ENCODE results near the gene OR52E4. TPM values are rescaled to one million over a fixed set of nuclear protein-coding genes. Genes with fewer than 3 reads are reported as not detected.

Gene OR52E4
- total RNA-seq, 1 experiment from 2014 or later: not detected

DNA sequence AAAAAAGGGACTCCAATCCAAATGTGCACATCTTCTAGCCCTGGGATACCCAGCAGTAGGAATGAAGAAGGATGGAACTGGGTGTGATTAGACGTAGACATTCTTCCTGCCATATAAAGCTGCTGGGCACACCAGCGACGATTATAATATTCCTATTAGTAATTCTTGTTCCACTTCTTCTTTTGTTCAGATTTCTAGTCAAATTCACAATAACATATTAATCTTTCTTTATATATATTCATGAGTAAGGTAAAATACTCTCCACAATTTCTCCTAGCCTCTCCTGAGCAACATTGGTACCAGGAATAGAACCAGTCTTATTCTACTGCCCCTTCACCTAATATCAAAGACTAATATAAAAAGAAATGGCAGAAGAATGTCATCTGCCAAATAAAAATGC is 22.8 kb upstream of the OR52E4 start, which contains the start of gene OR52E8:
Gene OR52E8 (minus strand): TSS at position 101 of the 400 bp plus-strand sequence. CDS start 0 bp downstream, at position 101.
- ChIA-PET POLR2A (no interaction called here), CTCF (no interaction called here)
- H3K36me3 Mint-ChIP-seq: no peaks in the 10 kb centered on the region
- H3K4me1 Mint-ChIP-seq: no peaks in the 10 kb centered on the region
- TF ChIP-seq ZBTB21 (CRISPR knock-in tag; IDR thresholded peaks at IDR 0.05; ENCODE audit: borderline replicate concordance): no peak
- TF ChIP-seq, protein P1, sequence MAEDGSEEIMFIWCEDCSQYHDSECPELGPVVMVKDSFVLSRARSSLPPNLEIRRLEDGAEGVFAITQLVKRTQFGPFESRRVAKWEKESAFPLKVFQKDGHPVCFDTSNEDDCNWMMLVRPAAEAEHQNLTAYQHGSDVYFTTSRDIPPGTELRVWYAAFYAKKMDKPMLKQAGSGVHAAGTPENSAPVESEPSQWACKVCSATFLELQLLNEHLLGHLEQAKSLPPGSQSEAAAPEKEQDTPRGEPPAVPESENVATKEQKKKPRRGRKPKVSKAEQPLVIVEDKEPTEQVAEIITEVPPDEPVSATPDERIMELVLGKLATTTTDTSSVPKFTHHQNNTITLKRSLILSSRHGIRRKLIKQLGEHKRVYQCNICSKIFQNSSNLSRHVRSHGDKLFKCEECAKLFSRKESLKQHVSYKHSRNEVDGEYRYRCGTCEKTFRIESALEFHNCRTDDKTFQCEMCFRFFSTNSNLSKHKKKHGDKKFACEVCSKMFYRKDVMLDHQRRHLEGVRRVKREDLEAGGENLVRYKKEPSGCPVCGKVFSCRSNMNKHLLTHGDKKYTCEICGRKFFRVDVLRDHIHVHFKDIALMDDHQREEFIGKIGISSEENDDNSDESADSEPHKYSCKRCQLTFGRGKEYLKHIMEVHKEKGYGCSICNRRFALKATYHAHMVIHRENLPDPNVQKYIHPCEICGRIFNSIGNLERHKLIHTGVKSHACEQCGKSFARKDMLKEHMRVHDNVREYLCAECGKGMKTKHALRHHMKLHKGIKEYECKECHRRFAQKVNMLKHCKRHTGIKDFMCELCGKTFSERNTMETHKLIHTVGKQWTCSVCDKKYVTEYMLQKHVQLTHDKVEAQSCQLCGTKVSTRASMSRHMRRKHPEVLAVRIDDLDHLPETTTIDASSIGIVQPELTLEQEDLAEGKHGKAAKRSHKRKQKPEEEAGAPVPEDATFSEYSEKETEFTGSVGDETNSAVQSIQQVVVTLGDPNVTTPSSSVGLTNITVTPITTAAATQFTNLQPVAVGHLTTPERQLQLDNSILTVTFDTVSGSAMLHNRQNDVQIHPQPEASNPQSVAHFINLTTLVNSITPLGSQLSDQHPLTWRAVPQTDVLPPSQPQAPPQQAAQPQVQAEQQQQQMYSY (CRISPR knock-in tag; IDR thresholded peaks at IDR 0.05): no peak
- TF ChIP-seq, protein P2, sequence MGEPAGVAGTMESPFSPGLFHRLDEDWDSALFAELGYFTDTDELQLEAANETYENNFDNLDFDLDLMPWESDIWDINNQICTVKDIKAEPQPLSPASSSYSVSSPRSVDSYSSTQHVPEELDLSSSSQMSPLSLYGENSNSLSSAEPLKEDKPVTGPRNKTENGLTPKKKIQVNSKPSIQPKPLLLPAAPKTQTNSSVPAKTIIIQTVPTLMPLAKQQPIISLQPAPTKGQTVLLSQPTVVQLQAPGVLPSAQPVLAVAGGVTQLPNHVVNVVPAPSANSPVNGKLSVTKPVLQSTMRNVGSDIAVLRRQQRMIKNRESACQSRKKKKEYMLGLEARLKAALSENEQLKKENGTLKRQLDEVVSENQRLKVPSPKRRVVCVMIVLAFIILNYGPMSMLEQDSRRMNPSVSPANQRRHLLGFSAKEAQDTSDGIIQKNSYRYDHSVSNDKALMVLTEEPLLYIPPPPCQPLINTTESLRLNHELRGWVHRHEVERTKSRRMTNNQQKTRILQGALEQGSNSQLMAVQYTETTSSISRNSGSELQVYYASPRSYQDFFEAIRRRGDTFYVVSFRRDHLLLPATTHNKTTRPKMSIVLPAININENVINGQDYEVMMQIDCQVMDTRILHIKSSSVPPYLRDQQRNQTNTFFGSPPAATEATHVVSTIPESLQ (CRISPR knock-in tag; IDR thresholded peaks at IDR 0.05): no peak
- no peak for TF ChIP-seq RELA (CRISPR knock-in tag; IDR thresholded peaks at IDR 0.05; ENCODE audit: borderline replicate concordance)
- TF ChIP-seq, protein P3, sequence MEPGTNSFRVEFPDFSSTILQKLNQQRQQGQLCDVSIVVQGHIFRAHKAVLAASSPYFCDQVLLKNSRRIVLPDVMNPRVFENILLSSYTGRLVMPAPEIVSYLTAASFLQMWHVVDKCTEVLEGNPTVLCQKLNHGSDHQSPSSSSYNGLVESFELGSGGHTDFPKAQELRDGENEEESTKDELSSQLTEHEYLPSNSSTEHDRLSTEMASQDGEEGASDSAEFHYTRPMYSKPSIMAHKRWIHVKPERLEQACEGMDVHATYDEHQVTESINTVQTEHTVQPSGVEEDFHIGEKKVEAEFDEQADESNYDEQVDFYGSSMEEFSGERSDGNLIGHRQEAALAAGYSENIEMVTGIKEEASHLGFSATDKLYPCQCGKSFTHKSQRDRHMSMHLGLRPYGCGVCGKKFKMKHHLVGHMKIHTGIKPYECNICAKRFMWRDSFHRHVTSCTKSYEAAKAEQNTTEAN (CRISPR knock-in tag; IDR thresholded peaks at IDR 0.05): no peak
- no peak for ATAC-seq
- H3K27ac Mint-ChIP-seq: no peak within 1 kb of the TSS
- H3K4me3 Mint-ChIP-seq: no peak within 1 kb of the TSS
- peaks cover 14% of the 10 kb centered on the region for H3K9me3 Mint-ChIP-seq
- DNase-seq (ENCODE audit: low spot score): no peak
- H3K27me3 Mint-ChIP-seq (ENCODE audit: low read depth): peaks cover 5% of the 10 kb centered on the region; the same call in 1 of the 2 replicates

DNA sequence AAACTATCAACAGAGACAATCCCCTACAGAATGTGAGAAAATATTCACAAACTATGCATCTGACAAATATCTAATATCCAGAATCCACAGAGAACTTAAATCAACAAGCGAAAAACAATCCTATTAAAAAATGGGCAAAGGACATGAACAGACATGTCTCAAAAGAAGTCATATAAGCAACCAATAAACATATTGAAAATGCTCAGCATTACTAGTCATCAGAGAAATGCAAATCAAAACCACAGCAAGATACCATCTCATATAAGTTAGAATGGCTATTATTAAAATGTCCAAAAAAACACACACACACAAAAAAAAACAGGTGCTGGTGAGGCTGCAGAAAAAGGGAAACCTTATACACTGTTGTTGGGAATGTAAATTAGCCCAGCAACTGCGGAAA is 14.6 kb upstream of the OR52E4 start:
- DNase-seq (ENCODE audit: low spot score): no peak
- no peaks in the 10 kb centered on the region for H3K4me1 Mint-ChIP-seq
- no peak overlapping the region for H3K27ac Mint-ChIP-seq

More for the DNA sequence above, 14.6 kb upstream of the OR52E4 start:
- no peaks in the 10 kb centered on the region for H3K27me3 Mint-ChIP-seq (ENCODE audit: low read depth)
- H3K36me3 Mint-ChIP-seq: peaks cover 5% of the 10 kb centered on the region; the same call in 1 of the 2 replicates
- ATAC-seq: no peak
- no peak overlapping the region for H3K4me3 Mint-ChIP-seq
- ChIA-PET POLR2A (no interaction called here), CTCF (interaction anchor here (0.6 kb wide), 1 partner anchor 54 kb away, joined by 3 read pairs; no protein-coding TSS in a partner anchor)
- H3K9me3 Mint-ChIP-seq: peaks cover 18% of the 10 kb centered on the region
- TF ChIP-seq SMAD3 (CRISPR knock-in tag; IDR thresholded peaks at IDR 0.05; ENCODE audit: borderline replicate concordance) (no peak), SMAD4 (CRISPR knock-in tag; IDR thresholded peaks at IDR 0.05) (no peak), NFATC4 (CRISPR knock-in tag; IDR thresholded peaks at IDR 0.05) (no peak), ZBTB21 (CRISPR knock-in tag; IDR thresholded peaks at IDR 0.05; ENCODE audit: borderline replicate concordance) (no peak)
- TF ChIP-seq, protein P4, sequence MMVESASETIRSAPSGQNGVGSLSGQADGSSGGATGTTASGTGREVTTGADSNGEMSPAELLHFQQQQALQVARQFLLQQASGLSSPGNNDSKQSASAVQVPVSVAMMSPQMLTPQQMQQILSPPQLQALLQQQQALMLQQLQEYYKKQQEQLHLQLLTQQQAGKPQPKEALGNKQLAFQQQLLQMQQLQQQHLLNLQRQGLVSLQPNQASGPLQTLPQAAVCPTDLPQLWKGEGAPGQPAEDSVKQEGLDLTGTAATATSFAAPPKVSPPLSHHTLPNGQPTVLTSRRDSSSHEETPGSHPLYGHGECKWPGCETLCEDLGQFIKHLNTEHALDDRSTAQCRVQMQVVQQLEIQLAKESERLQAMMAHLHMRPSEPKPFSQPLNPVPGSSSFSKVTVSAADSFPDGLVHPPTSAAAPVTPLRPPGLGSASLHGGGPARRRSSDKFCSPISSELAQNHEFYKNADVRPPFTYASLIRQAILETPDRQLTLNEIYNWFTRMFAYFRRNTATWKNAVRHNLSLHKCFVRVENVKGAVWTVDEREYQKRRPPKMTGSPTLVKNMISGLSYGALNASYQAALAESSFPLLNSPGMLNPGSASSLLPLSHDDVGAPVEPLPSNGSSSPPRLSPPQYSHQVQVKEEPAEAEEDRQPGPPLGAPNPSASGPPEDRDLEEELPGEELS (CRISPR knock-in tag; IDR thresholded peaks at IDR 0.05): no peak
- TF ChIP-seq, protein P5, sequence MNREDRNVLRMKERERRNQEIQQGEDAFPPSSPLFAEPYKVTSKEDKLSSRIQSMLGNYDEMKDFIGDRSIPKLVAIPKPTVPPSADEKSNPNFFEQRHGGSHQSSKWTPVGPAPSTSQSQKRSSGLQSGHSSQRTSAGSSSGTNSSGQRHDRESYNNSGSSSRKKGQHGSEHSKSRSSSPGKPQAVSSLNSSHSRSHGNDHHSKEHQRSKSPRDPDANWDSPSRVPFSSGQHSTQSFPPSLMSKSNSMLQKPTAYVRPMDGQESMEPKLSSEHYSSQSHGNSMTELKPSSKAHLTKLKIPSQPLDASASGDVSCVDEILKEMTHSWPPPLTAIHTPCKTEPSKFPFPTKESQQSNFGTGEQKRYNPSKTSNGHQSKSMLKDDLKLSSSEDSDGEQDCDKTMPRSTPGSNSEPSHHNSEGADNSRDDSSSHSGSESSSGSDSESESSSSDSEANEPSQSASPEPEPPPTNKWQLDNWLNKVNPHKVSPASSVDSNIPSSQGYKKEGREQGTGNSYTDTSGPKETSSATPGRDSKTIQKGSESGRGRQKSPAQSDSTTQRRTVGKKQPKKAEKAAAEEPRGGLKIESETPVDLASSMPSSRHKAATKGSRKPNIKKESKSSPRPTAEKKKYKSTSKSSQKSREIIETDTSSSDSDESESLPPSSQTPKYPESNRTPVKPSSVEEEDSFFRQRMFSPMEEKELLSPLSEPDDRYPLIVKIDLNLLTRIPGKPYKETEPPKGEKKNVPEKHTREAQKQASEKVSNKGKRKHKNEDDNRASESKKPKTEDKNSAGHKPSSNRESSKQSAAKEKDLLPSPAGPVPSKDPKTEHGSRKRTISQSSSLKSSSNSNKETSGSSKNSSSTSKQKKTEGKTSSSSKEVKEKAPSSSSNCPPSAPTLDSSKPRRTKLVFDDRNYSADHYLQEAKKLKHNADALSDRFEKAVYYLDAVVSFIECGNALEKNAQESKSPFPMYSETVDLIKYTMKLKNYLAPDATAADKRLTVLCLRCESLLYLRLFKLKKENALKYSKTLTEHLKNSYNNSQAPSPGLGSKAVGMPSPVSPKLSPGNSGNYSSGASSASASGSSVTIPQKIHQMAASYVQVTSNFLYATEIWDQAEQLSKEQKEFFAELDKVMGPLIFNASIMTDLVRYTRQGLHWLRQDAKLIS (CRISPR knock-in tag; IDR thresholded peaks at IDR 0.05; ENCODE audit: borderline replicate concordance): no peak
- TF ChIP-seq, protein P6, sequence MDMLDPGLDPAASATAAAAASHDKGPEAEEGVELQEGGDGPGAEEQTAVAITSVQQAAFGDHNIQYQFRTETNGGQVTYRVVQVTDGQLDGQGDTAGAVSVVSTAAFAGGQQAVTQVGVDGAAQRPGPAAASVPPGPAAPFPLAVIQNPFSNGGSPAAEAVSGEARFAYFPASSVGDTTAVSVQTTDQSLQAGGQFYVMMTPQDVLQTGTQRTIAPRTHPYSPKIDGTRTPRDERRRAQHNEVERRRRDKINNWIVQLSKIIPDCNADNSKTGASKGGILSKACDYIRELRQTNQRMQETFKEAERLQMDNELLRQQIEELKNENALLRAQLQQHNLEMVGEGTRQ (CRISPR knock-in tag; IDR thresholded peaks at IDR 0.05): no peak
- TF ChIP-seq, protein P7, sequence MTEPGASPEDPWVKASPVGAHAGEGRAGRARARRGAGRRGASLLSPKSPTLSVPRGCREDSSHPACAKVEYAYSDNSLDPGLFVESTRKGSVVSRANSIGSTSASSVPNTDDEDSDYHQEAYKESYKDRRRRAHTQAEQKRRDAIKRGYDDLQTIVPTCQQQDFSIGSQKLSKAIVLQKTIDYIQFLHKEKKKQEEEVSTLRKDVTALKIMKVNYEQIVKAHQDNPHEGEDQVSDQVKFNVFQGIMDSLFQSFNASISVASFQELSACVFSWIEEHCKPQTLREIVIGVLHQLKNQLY (CRISPR knock-in tag; IDR thresholded peaks at IDR 0.05): no peak
